ENCODE results near the gene LPCAT2.

DNA sequence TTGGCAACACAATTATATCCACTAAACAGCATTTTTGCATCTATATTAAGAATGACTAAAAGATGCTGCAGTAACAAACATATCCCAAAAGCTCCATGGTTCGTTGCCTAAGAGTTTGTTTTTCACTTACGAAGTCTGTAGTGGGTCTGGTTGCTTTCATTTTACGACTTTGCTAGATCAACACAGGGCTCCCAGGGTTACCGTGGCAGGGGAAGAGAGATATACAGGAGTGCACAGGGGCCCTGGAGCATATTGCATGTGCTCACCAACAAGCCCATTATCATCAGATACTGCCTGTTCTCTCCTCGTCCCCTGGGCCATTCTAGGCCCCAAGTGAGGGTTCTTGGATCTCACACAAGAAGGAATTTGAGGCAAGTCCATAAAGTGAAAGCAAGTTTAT is 33.0 kb upstream of the LPCAT2 start:
- TF ChIP-seq, protein P1, sequence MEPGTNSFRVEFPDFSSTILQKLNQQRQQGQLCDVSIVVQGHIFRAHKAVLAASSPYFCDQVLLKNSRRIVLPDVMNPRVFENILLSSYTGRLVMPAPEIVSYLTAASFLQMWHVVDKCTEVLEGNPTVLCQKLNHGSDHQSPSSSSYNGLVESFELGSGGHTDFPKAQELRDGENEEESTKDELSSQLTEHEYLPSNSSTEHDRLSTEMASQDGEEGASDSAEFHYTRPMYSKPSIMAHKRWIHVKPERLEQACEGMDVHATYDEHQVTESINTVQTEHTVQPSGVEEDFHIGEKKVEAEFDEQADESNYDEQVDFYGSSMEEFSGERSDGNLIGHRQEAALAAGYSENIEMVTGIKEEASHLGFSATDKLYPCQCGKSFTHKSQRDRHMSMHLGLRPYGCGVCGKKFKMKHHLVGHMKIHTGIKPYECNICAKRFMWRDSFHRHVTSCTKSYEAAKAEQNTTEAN (CRISPR knock-in tag; IDR thresholded peaks at IDR 0.05) = no peak
- TF ChIP-seq, protein P2, sequence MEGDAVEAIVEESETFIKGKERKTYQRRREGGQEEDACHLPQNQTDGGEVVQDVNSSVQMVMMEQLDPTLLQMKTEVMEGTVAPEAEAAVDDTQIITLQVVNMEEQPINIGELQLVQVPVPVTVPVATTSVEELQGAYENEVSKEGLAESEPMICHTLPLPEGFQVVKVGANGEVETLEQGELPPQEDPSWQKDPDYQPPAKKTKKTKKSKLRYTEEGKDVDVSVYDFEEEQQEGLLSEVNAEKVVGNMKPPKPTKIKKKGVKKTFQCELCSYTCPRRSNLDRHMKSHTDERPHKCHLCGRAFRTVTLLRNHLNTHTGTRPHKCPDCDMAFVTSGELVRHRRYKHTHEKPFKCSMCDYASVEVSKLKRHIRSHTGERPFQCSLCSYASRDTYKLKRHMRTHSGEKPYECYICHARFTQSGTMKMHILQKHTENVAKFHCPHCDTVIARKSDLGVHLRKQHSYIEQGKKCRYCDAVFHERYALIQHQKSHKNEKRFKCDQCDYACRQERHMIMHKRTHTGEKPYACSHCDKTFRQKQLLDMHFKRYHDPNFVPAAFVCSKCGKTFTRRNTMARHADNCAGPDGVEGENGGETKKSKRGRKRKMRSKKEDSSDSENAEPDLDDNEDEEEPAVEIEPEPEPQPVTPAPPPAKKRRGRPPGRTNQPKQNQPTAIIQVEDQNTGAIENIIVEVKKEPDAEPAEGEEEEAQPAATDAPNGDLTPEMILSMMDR (IDR thresholded peaks at IDR 0.05) = no peak
- TF ChIP-seq ZNF423 (CRISPR knock-in tag; IDR thresholded peaks at IDR 0.05) (no peak), TEAD4 (CRISPR knock-in tag; IDR thresholded peaks at IDR 0.05) (no peak), NFE2L1 (CRISPR knock-in tag; IDR thresholded peaks at IDR 0.05) (no peak), GRHL2 (CRISPR knock-in tag; IDR thresholded peaks at IDR 0.05; ENCODE audit: insufficient replicate concordance, severe bottlenecking) (no peak), CREB1 (CRISPR knock-in tag; IDR thresholded peaks at IDR 0.05) (no peak), ZNF263 (CRISPR knock-in tag; IDR thresholded peaks at IDR 0.05; ENCODE audit: low read depth) (no peak), NR2C2 (CRISPR knock-in tag; IDR thresholded peaks at IDR 0.05) (no peak)
- TF ChIP-seq, protein P3, sequence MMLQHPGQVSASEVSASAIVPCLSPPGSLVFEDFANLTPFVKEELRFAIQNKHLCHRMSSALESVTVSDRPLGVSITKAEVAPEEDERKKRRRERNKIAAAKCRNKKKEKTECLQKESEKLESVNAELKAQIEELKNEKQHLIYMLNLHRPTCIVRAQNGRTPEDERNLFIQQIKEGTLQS (CRISPR knock-in tag; conservative IDR thresholded peaks at IDR 0.05) = no peak
- TF ChIP-seq, protein P4, sequence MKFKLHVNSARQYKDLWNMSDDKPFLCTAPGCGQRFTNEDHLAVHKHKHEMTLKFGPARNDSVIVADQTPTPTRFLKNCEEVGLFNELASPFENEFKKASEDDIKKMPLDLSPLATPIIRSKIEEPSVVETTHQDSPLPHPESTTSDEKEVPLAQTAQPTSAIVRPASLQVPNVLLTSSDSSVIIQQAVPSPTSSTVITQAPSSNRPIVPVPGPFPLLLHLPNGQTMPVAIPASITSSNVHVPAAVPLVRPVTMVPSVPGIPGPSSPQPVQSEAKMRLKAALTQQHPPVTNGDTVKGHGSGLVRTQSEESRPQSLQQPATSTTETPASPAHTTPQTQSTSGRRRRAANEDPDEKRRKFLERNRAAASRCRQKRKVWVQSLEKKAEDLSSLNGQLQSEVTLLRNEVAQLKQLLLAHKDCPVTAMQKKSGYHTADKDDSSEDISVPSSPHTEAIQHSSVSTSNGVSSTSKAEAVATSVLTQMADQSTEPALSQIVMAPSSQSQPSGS (CRISPR knock-in tag; IDR thresholded peaks at IDR 0.05; ENCODE audit: borderline replicate concordance, low read depth) = no peak
- TF ChIP-seq, protein P5, sequence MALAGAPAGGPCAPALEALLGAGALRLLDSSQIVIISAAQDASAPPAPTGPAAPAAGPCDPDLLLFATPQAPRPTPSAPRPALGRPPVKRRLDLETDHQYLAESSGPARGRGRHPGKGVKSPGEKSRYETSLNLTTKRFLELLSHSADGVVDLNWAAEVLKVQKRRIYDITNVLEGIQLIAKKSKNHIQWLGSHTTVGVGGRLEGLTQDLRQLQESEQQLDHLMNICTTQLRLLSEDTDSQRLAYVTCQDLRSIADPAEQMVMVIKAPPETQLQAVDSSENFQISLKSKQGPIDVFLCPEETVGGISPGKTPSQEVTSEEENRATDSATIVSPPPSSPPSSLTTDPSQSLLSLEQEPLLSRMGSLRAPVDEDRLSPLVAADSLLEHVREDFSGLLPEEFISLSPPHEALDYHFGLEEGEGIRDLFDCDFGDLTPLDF (CRISPR knock-in tag; IDR thresholded peaks at IDR 0.05) = no peak
- TF ChIP-seq, protein P6, sequence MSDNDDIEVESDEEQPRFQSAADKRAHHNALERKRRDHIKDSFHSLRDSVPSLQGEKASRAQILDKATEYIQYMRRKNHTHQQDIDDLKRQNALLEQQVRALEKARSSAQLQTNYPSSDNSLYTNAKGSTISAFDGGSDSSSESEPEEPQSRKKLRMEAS (CRISPR knock-in tag; IDR thresholded peaks at IDR 0.05) = no peak
